HS-5 (cell line): ENCODE measurements around the gene PTX4.

ENCODE experiments used
- DNase-seq: peaks from one replicate; pipeline ENCODE4 v3.0.0-alpha.2; 2012; ENCODE audit warnings: low read depth

PTX4 gene

GRCh38 chr16:1459967-1460366, 28.8 kb downstream of the PTX4 start:
- no peak for DNase-seq

GRCh38 chr16:1458977-1459341, 29.8 kb downstream of the PTX4 start:
- DNase-seq: no peak

GRCh38 chr16:1458336-1458976, 30.3 kb downstream of the PTX4 start:
- no peak for DNase-seq

GRCh38 chr16:1457489-1458245, 31.1 kb downstream of the PTX4 start:
- no peak for DNase-seq

DNA sequence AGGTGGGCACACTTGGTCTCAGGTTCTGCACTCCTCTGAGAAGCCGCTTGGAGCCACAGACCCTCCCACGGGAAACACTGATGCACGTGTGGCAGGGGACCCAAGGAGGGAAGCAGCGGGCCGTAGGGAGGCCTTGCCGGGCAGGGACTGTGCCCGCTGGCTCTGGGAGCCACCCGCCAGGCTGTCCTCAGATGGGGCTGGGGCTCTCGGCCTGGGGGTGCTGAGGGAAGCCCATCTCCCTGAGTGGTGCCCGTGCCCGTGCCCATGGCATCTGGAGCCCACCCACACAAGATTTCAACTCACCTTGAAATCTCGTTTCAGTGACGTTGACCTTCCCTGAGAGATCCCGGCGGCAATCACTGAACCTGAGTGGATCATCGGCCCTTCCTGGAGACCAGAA, 31.8 kb downstream of the PTX4 start:
- no peak for DNase-seq

- DNase-seq: no peak
Observed at GRCh38 chr16:1455190-1456171, 33.3 kb downstream of the PTX4 start.

DNA sequence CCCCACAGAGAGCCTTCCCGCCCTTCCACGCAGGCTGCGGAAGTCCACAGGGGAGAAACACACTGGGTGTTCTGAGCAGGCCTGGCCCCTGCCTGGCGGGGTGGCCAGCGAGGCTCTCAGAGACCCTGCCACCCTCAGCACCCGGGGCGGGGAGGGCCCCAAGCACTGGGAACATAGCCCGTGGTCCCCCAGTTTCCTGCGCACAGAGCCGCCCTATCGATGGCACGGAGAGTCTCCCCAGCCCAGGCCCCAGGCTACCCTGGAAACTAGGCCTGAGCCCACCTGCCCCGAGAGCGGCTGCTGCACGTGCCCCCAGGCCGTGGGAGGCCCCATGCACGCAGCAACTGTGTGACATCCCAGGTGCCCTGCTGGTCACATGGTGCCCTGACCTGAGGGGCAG, 34.2 kb downstream of the PTX4 start:
- no peak for DNase-seq

- DNase-seq: no peak
Observed at GRCh38 chr16:1453316-1453715, 35.4 kb downstream of the PTX4 start.

GRCh38 chr16:1452530-1452929, 36.2 kb downstream of the PTX4 start:
- DNase-seq: no peak

DNA sequence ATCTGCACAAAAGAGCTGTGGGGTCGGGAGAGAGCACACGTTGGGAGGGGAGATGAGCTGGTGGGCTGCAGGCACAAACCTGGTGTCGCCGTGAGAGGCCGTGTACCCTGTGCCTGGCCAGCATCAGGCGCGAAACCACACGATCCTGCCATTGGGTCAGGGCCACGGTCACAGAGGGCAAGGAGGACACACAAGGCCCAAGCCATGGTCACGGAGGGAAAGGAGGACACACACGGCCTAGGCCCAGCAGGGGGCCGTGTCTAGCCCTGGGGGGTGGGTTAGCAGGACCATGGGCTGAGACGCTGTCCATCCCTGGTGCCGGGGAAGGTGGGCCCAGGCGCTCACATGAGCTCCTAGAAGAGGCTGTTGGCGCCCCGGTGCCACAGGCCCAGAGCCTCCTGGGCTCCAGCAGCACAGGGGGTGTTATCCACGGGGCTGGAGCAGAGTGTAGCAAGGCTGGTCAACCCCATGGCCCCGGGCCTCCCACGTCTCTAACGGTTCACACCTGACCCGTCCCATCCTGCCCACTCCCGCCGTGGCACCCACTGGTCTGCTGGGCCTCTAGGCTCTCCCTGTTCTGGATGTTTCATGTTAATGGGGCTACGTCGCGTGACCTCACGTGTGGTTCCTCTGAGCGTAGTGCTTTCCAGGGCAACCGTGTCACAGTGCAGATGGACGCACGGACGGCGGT, 36.9 kb downstream of the PTX4 start:
- no peak for DNase-seq

DNA sequence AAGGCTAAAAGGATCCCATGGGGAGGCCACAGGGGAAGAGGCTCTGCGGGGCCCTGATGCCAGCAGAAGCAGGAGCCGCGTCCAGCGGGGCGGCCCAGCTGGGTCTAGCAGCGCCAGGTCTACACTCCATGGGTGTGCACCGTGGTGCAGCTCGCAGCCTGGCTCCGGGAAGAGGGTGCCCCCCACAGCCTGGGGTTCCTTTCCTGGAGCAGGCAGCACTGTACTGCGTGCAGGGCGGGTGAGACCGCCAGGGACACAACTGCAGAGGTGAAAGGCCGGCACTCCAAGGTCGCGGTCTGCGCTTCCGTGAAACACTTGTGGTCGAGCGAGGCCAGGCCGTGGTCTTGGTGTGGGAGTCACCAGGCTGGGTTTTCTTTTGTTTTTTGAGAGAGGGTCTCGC, 37.9 kb downstream of the PTX4 start:
- no peak for DNase-seq

- DNase-seq: no peak
Observed at GRCh38 chr16:1450218-1450617, 38.5 kb downstream of the PTX4 start.

DNA sequence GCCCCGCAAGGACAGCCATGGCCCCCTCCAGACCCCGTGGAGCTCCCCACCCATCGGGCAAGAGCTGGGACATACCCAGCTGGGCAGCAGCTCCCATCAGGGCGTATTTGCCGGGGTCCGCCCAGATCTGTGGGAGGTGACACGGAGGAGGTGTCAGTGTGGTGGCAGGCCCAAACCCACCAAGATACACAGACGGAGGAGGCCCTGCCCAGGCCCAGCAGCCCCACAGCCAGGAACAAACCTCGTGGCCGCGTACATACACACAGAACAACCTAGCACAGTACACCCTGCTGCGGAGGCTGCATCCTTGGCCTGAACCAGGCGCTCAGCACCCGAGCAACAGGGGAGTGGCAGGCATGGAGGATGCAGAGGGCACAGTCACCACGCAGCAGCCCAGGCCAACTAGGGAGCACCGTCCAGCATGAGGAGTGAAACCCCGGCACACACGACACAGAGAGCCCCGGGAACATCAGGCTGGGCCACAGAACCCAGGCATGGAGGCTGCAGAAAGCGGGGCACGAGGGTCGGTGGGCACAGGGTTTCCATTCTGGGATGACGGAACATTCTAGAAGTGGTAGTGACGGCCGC, 39.4 kb downstream of the PTX4 start:
- DNase-seq: no peak

DNA sequence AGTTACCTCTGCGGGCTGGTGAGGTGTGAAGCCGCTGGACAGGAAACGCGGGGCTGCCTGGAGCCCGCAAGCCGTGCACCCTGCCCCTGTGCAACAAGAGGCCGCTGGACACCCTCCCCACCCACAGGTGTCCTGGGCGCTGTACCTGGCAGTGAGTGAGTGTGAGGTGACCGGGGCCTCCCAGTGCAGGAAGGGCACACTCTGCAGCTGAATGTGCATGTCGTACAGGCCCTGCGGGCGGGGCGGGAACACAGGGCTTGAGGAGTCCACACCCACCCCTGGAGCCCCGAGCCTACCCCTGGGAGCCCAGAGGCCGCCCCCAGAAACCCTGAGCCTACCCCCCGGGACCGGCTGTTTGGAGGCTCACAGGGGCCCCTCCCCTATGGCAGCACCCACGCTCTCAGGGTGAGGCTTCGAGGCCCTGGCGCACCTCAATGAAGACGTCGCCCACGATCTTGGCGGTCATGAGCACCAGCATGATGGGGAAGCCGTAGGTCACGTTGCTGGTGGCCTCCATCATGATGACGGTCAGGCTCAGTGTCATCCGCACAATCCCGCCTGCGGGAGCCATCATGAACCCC, 40.1 kb downstream of the PTX4 start:
- no peak for DNase-seq

DNA sequence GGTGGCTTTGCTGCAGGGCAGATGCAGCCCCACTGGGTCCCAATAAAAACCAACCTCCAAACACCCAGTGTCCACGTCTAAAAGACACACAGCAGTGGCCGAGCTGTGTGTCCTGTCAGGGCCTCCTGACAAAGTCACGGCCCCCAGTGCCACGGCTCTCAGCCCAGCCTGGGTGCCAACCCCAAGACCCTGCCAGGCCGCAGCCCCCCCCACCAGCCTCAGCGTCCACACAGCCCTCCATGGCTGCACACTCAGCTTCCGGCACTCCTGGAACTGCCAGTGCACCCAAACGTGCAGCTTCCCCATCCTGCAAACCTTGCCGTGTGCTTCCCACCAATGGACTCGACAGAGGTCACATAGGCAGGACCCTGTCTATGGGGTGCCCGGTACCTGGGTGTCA, 40.8 kb downstream of the PTX4 start:
- no peak for DNase-seq

- no peak for DNase-seq
Observed at GRCh38 chr16:1446296-1447080, 42.3 kb downstream of the PTX4 start.

DNA sequence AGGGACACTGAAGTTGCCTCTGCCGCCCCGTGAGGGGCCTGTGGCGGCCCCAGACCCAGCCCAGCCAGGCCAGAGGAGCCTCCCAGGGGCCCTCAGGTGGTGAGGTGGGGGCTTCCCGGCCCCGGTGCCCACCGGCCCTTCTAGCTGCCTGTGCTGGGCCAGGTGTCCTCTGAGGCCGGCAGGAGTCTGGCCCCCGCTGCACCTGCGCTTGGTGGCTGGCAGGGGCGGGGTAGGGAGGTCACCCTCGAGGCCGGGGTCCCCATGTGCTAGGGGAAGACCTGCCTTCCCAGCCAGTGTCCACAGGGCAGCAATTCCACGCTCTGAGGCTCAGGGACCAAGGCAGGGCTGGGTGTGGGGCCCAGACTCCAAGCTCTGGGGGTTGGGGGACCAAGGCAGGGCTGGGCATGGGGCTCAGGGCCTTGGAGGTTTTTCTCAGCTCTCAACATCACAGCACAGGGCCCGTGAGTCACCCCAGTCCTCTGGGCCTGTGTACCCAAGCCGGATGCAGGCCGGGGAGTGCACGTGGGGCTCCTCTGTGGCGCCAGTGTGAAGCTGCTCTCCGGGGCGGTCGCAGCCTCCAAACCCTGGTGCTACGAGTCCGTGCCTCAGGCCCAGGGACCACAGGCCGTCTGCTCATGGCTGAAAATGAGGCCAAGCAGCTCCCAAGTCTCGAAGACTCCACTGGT, 43.1 kb downstream of the PTX4 start:
- DNase-seq: no peak

- DNase-seq: no peak
Observed at GRCh38 chr16:1444730-1445517, 43.8 kb downstream of the PTX4 start.
